Esophagus squamous epithelium (tissue), 5 donors: Measurements from ENCODE around the gene UQCR11. TPM values are rescaled to one million over a fixed set of nuclear protein-coding genes. Genes with fewer than 3 reads are reported as not detected.
A peak's percentile ranks its signal among the peaks of the same experiment; 100 is the strongest.

ENCODE experiments used
- DNase-seq: peaks from one replicate; lab custom pipeline; 2025; lab: John Stamatoyannopoulos, UW
- H3K27ac ChIP-seq, 4 donors: fragments of 200-600 bp; sonication (generic); one replicate each; pipeline ENCODE4 v1.5.1; 2016 to 2019; ENCODE audit warnings: mild to moderate bottlenecking in 1 of 4
- H3K27me3 ChIP-seq, 4 donors: fragments of 200-600 bp; sonication (generic); 1 replicate in 3 of 4; 2 replicates in 1 of 4; pipeline versions ENCODE4 v1.5.1 to v1.6.0; 2017 to 2021; ENCODE audit warnings: antibody characterized with exemption in 1 of 4
- H3K36me3 ChIP-seq, 3 donors: fragments of 200-600 bp; sonication (generic); one replicate each; pipeline ENCODE4 v1.5.1; 2016 to 2019
- H3K4me1 ChIP-seq, 3 donors: fragments of 200-600 bp; sonication (generic); one replicate each; pipeline ENCODE4 v1.5.1; 2017 to 2019
- H3K4me3 ChIP-seq, 4 donors: fragments of 200-600 bp; sonication (generic); 1 replicate in 3 of 4; 2 replicates in 1 of 4; pipeline ENCODE4 v1.5.1; 2016 to 2019; ENCODE audit warnings: mild to moderate bottlenecking in 2 of 4, moderate library complexity in 1 of 4
- H3K9me3 ChIP-seq, 3 donors: fragments of 200-600 bp; sonication (generic); one replicate each; pipeline ENCODE4 v1.5.1; 2016 to 2019
- CTCF ChIP-seq, 6 experiments: fragments of 450-650 bp in 4 of 6; fragments of 200-600 bp in 2 of 6; sonication (generic) in 2 of 6; IDR thresholded peaks; one replicate each; pipeline ENCODE4 v1.5.1; 2016 to 2019; ENCODE audit warnings: antibody characterized with exemption in 6 of 6, mild to moderate bottlenecking in 4 of 6, moderate library complexity in 4 of 6
- POLR2A ChIP-seq, 4 donors: fragments of 450-650 bp; IDR thresholded peaks; one replicate each; pipeline ENCODE4 v1.6.1; 2017; ENCODE audit warnings: antibody characterized with exemption in 4 of 4, mild to moderate bottlenecking in 4 of 4, moderate library complexity in 3 of 4
- WGBS, 2 donors: methylation state at CpG; one replicate each; pipeline ENCODE4 v1.1.5; 2018; 5-methylcytosine and 5-hydroxymethylcytosine counted together
- intact Hi-C: fragments of 100-400 bp; cut with DNase I; formaldehyde crosslinking; loops from one replicate; pipeline ENCODE4 v1.15.0; 2022
- total RNA-seq, 4 donors: library from RNA; depleted of rRNA; stranded (reverse); fragments of >200 nt; gene quantifications; one replicate each; pipeline ENCODE4 v1.1.0, GENCODE V29; 2016
- donor health status: DM: yes; HTN: yes; CAD: no.

Gene UQCR11
- total RNA-seq, 4 donors from 2014 or later = 47.1 to 74.4 (median 59.1) TPM

GRCh38 chr19:1651568-1652291, 46.5 kb upstream of the UQCR11 start:
- no peak for TF ChIP-seq CTCF (IDR thresholded peaks at IDR 0.05)
- Histone ChIP-seq H3K27me3 (no peaks in the 10 kb centered on the region), H3K36me3 (peaks cover 0 to 27% (median 0%) of the 10 kb centered on the region in 3 donors), H3K4me3 (peak overlapping the region; percentile 75 to 96 (median 88)), H3K9me3 (no peaks in the 10 kb centered on the region), H3K4me1 (peaks cover 8 to 56% (median 12%) of the 10 kb centered on the region in 3 donors), H3K27ac (peak overlapping the region; percentile 65 to 100 (median 99))
- no peak for DNase-seq
- intact Hi-C loops = no loop called here
- no CpG with 5 or more reads among the region's 101 CpGs for WGBS, 2 donors

- H3K36me3 ChIP-seq = peaks cover 0 to 35% (median 2%) of the 10 kb centered on the region in 3 donors
- 2 to 11% methylated on average over 23 to 24 of the region's 36 CpGs for WGBS, 2 donors
- intact Hi-C loops = no loop called here
- TF ChIP-seq POLR2A (IDR thresholded peaks at IDR 0.05) = no peak
- TF ChIP-seq CTCF (IDR thresholded peaks at IDR 0.05) = no peak
- peak overlapping the region; percentile 75 to 96 (median 88) for H3K4me3 ChIP-seq
- H3K27ac ChIP-seq = peak overlapping the region; percentile 65 to 100 (median 99)
- H3K4me1 ChIP-seq = peaks cover 8 to 57% (median 12%) of the 10 kb centered on the region in 3 donors
- H3K27me3 ChIP-seq = no peaks in the 10 kb centered on the region
- H3K9me3 ChIP-seq = no peaks in the 10 kb centered on the region
- no peak for DNase-seq
These were observed 45.6 kb upstream of the UQCR11 start for GRCh38 chr19:1650650-1651567.

- Histone ChIP-seq H3K9me3 (no peaks in the 10 kb centered on the region), H3K4me1 (peaks cover 8 to 57% (median 12%) of the 10 kb centered on the region in 3 donors), H3K27ac (peak overlapping the region in 3 of 4 donors; percentile 7 to 98 (median 65)), H3K4me3 (peak overlapping the region in 2 of 4 donors; percentile 94 to 96), H3K27me3 (no peaks in the 10 kb centered on the region), H3K36me3 (peaks cover 6 to 45% (median 10%) of the 10 kb centered on the region in 3 donors)
- intact Hi-C loops = no loop called here
- 80 to 85% methylated on average over 4 to 11 of the region's 20 CpGs for WGBS, 2 donors
- TF ChIP-seq CTCF (IDR thresholded peaks at IDR 0.05) (no peak), POLR2A (IDR thresholded peaks at IDR 0.05) (no peak)
- DNase-seq = no peak
These were observed 44.7 kb upstream of the UQCR11 start for GRCh38 chr19:1649706-1650649.

- no peak overlapping the region for H3K4me3 ChIP-seq
- no peaks in the 10 kb centered on the region for H3K27me3 ChIP-seq
- H3K9me3 ChIP-seq = no peaks in the 10 kb centered on the region
- peaks cover 6 to 54% (median 10%) of the 10 kb centered on the region in 3 donors for H3K36me3 ChIP-seq
- TF ChIP-seq CTCF (IDR thresholded peaks at IDR 0.05) (no peak), POLR2A (IDR thresholded peaks at IDR 0.05) (no peak)
- DNase-seq = no peak
- H3K4me1 ChIP-seq = peaks cover 8 to 57% (median 12%) of the 10 kb centered on the region in 3 donors
- peak overlapping the region in 1 of 4 donors; percentile 44 for H3K27ac ChIP-seq
- 65 to 83% methylated on average over 13 to 18 of the region's 23 CpGs for WGBS, 2 donors
- intact Hi-C loops = no loop called here
These were observed 43.8 kb upstream of the UQCR11 start for GRCh38 chr19:1648920-1649541.
